ENCODE results near the gene CORIN.

CORIN gene

DNA sequence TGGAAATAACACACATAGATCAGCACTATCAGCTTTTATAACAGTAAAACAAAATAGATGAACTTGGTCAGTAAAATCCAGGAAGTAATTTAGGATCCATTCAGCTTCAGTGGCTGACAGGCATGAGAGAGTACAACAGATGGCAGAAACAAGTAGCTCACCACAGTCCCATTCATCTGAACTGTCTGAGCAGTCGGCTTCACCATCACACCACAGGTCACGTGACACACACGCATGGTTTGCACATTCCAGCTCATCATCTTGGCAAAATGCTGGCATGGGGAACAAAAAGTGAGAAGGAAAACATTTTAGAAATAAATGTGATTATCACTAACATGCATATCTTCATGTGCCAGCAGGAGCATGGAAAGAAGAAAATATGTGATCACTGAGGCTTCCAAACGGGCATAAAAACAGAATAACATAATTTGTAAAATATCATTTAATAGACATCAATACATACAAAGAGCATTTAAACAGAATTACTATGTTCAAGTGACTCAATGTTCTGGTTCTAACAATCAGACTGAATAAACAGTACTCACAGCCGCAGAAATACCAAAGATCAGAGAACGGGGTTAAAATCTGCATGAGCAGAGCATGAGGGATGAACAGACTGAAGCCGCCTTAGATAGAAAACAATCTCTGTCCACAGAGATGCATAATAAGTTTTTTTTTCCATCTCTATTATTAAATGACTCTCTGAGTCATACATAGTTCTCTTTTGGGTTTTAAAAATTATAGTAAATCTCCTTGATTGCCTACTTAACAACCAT, 194.7 kb downstream of the CORIN start:
- DNase-seq (ENCODE audit: low read depth in 2 of 2) = no peak

DNA sequence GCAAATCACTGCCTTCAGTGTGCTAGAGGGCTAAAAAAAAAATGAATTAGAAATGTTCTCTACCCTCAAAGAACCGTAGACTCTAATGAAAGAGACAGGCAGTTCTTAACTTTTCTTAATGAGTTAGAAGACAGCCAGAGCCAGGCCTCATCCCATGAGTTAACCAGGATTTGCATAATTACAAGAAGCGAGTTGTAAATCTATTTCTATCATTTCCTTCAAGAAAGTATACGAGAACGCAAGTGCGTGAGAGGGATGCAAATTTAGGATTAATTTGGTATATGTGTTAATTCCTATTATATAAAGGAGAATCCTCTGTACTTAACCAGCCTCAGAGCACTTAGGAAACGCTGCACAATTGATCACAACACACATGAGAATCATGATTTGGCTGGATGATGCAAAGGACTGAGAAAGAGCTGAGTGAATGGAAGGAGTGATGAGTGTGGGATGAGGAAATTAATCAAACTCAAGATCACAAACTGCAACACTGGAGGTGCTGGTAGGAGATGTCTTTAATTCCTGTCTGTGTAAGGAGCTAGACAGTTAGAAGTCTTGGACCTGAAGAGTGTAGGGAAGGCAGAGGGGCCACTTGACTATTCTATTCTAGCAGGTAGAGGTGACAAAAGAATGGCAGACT, 195.6 kb downstream of the CORIN start:
- DNase-seq (ENCODE audit: low read depth in 2 of 2) = no peak

DNA sequence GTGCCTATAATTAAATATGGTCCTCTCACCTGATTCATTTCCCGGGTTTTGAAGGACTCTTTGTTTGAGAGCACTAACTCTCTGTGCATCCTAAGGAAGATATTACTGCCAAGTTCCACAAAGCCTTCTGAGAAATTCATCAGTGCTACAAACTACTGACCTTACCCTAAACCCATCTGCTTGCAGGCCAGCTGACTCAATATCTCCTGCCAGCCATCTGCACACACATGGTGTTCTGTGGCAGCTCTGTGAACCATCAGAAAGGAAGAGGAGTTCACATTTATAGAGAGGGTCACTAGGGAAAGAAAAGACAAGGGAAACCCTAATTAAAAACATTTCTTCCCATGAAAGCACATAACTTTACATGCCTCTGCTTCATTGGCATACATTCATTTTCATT, 196.1 kb downstream of the CORIN start:
- DNase-seq (ENCODE audit: low read depth in 2 of 2) = no peak

DNA sequence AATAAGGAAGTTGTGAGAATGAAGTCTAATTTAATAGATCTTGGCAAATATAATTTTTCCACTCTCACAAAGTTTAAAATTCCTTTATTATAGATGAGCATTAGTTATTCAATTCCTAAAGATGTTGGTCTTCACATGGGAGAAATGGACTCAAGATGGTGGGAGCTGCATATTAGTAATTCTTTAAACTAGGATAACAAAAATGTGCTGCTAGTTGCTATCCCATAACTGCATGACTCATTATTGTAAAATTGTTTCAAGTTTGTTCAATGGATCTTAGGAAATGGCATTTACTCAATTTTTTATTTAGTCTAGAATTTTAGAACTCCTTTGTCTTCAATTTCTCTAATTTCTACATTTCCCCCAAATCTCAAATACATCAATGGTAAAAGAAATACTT, 197.0 kb downstream of the CORIN start:
- no peak for DNase-seq (ENCODE audit: low read depth in 2 of 2)

DNA sequence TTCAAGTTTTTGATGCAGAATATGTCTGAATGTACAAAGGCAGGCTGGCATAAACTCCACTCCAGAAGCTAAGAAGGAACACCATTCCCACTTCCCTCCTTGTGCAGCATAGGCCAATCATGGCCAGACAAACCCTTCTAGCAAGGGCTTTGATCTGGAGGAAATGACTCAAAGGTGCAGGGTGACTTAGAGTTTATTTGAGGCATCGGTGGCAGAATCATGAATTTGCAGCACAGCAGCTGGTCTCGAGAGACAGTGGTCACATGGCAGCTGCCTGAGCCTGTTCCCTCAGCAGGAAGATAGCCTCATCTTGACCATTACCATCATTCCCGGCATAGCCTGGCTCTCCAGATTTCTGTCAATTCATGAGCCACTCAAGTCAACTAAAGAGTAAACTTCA, 198.3 kb downstream of the CORIN start:
- no peak for DNase-seq (ENCODE audit: low read depth in 2 of 2)

DNA sequence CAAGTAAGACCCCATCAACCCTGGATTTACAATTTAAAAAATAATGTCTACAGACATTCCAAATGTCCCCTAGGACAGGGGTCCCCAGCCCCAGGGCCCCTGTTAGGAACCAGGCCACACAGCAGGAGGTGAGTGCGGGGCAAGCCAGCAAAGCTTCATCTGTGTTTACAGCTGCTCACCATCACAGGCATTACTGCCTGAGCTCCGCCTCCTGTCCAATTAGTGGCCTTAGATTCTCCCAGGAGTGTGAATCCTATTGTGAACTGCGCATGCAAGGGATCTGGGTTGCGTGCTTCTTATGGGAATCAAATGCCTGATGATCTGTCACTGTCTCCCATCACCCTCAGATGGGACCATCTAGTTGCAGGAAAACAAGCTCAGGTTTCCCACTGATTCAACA, 206.7 kb downstream of the CORIN start:
- DNase-seq (ENCODE audit: low read depth in 2 of 2) = no peak

DNA sequence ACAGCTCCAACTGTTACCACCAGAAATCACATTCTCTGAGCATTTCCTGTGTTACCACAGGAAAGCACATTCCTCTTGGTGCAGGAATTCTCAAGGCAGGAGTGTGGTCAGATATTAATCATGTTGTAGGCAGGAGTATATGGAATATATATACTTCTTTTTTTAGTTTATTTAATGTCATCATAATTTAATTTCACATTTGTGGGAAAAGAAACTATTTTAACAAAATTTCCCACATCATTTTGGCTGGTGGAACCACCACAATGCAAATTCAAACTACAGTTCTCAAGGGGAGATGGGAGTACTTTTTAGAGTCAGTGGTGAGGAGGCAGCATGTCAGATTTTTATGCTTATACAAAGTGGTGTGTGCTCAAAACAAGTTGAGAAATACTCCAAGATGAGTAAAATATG, 213.8 kb downstream of the CORIN start:
- no peak for DNase-seq (ENCODE audit: low read depth in 2 of 2)

DNA sequence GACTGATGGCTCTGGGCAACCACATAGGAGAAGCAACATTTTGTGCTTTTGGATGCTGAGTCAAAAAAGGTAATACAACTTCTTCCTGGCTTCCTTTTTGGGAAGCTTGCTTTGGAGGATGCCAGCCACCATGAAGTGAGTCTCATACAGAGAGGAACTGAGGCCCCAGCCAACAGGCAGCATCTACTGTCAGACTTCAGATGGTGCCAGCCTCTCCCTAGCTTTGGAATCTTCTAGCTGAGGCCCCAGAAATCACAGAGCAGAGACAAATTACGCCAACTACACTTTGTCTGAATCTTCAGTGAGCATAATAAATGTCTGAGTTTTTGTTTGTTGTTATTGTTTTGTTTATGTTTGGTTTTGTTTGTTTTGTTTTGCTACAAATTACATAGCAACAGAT, 216.7 kb downstream of the CORIN start:
- DNase-seq (ENCODE audit: low read depth in 2 of 2) = no peak

DNA sequence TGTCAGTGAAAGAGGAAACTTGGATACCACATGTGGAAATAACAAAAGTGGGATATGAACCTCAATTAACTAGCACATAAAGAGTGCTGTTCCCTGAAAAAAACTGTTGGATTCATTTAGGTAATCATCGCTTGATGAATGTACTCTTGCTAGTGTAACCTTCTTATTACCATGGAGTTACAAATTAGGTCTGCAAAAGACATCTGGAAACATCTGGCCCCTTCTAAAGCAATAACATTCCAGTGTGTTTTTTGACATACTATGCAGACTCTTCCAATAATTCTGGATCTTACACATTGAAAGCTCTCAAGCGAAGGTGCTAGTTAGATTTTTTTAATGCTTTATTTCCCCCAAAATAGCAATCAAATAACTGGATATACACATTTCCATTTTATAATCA, 218.2 kb downstream of the CORIN start:
- DNase-seq (ENCODE audit: low read depth in 2 of 2) = no peak

DNA sequence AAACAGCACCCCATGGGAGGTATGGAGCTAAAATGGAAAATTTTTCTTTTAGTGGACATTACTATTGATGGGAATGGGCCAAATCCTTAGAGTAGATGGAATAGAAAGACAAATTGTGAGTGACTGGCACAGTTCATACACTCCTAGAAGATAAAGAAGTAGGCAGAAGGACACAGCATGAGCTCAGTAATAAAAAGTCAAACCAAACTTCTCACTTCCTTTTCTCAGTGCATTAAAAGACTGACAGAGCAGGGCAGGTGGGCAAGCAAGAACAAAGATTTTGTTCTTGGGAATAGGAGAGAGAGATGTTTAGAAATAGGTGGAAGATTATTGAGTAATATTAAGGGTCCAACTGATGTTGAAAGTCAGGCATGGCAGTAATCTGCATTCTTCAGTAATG, 220.3 kb downstream of the CORIN start:
- no peak for DNase-seq (ENCODE audit: low read depth in 2 of 2)

DNA sequence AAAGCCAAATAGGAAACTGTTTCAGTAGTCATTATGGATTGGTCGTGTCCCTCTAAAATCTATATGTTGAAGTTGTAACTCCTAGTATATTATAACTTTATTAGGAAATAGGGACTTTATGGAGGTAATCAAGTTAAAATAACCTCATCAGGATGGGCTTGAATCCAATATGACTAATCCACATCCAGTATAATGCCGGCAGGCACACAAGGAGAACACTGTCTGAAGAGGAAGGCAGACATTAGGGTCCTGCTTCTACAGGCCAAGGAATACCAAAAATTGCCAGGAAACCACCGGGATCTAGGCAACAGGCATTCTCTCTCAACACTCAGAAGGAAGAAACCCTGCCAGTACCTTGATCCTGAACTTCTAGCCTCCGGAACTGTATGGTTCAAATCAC, 222.5 kb downstream of the CORIN start:
- no peak for DNase-seq (ENCODE audit: low read depth in 2 of 2)

DNA sequence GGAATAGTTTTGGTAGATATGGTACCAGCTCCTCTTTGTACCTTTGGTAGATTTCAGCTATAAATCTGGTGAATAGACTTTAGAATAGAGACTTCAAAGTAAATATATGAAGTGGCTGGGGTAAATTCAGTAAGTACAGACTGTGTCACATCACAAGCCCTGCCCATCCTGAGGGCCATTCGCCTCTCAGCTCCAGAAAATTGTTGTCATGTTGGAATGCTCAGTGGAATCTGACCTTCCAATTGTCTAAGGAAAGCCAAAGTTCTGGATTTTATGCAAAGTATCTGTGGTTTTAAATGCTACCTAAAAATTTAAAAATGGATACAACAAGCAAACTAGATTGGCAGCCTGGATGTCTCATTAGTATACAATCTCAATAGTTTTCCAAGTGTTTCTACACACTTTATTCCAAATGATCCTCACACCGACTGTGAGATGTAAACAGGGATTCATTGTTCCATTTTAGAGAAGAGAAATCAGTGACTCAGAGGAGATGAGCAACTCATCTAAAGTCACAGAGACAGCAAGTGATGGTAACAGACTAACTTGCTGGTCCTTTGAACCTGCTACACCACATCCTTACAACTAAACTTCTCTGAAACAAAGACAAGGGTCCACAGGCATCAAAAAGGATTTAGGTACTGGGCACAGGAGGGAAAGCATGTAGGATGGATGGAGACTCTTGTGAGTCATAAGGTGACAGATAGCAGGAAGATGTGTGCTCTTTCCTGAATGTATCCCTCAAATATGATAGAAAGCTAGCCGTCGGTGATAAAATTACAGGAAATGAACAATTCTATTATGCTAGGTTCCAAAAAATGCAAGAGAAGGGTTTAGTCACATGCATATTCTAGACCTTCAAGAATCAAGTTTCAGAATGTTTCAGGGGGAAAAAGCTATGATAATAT, 225.5 kb downstream of the CORIN start:
- DNase-seq (ENCODE audit: low read depth in 2 of 2) = no peak

DNA sequence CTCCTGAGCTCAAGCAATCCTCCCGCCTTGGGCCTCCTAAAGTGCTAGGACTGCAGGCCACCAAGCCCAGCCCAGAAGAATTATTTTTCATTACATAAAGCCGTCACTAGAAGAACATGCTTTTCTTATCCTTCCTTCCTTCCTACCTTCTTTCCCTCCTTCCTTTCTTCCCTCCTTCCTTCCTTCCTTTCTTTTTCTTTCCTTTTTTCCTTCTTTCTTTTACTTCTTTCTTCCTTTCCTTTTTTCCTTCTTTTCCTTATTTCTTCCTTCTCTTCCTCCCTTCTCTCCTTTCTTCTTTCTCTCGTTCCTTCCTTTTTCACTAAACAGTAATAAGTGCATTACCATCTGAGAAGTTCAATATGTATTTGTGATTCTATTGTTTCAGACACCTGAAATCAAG, 231.4 kb downstream of the CORIN start:
- no peak for DNase-seq (ENCODE audit: low read depth in 2 of 2)

DNA sequence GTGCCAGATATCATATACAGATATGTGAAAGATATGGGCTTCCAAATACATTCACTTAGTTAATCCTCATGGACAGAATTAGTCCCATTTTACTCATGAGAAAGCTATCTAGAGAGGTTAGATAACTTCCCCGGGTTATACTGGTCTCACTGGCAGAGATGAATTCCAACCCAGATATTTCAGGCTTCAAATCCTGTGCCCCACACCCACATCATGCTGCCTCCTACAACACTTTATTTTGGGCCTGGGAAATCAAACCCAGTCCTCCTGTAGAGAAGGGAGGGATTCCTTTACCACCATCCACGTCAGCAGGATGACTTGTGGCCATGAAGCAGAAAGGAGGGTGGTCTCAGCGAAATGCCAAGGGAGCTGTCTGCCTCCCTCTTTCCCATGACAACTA, 239.0 kb downstream of the CORIN start:
- DNase-seq (ENCODE audit: low read depth in 2 of 2) = no peak

DNA sequence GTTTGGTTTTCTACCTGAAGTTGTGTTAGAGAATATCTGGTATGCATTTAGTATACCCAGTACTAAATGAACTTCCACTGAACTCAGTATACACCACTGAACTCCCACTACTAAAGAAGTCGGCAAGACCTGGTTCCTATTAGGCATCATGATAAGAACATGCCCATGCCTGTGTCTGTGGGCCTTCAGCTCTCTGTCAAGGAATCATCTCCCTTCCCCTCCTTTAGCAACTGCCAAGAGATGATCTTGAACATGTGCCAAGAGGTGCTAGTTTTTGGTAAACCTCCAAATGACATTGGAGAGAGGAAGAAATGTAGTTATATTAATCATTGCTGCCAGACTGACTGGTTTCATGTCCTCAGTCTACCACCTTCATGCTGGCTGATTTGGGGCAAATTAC, 239.5 kb downstream of the CORIN start:
- DNase-seq (ENCODE audit: low read depth in 2 of 2) = no peak

DNA sequence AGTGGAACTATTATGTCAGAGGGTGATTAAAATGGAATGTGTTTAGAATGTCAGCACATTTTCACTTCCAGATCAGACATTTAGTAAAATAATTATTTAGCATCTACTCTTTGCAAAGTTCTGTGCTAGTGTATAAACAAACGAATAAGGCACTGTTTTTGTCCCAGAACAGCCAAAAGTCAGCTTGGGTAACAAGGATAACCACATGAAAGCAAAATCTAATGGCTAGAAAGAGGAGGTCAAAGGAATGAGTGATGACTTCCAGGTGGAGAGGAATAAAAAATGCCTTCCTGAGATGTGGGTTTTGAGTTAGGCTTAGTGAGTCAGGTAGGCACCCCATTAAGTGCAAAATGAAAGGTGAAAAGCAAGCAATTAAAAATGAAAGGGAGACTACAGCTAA, 240.2 kb downstream of the CORIN start:
- no peak for DNase-seq (ENCODE audit: low read depth in 2 of 2)

DNA sequence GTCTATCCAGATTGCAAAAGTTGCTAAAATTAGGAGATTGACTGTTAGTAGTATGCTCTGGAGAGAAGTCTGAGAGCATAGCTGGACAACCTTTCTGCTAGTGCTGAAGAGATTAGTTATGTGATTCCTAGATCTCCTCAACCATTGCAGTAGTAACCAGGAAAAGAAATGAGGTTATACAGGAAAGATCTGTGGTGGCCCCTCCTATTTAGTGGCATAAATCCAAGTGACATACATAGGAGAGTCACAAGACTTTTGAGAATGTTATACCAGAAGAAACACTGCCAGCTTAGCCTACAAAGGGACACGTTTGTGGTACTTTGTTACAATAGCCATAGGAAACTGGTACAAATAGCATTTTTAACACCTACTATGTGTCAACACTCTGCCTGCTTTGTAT, 247.5 kb downstream of the CORIN start:
- DNase-seq (ENCODE audit: low read depth in 2 of 2) = no peak

DNA sequence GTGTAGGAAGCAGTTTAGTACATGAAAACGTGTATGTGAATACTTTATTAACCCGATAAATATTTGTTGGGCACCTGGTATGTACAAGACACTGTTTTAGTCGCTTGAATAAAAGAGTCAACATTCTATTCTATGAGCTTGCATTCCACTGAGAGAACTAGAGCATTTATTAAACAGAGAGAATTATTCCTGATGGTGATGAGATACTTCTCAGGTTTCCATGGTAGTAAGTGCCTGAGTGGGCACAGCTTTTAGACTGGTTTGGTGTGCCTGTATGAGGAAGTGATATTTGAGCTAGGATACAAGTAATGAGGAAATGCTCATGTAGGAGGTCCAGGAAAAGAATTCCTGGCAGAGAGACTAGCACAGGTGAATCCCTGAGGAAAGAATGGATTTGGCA, 258.6 kb downstream of the CORIN start:
- no peak for DNase-seq (ENCODE audit: low read depth in 2 of 2)

DNA sequence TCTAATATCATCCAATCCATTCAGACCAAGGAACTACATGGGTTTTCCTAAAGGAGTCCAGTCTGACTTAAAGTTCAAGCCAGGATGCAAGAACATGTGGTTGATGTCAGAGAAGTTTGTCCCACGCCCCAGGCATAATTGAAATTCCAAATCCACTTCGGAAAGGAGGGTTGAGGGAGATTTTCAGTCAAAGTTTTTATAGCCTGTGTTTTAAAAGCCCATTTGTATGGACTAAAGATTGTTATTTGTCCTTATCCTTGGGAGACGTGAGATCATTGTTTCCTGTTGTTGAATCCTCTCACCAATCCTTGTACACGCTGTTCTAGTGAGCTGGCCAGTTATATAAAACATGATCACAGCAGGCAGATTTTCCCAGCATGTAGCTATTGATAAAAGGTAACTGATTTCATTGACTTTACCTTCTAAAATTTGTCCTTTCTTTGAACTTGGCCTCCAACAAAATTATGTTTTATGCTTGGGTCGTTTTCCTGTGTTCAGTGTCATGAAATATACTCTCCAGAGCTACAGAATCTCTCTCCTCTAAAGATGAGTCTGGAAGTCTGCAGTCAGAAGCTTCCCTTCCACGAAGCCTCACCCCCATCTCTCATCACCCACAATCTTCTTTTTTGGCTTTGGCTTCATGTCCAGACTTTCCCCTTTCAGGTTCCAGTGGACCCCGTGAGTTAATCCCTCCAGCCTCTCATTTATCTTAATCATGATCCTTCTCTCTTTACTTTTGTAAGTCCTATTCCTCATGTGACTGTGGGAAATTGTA, 259.9 kb downstream of the CORIN start:
- no peak for DNase-seq (ENCODE audit: low read depth in 2 of 2)

DNA sequence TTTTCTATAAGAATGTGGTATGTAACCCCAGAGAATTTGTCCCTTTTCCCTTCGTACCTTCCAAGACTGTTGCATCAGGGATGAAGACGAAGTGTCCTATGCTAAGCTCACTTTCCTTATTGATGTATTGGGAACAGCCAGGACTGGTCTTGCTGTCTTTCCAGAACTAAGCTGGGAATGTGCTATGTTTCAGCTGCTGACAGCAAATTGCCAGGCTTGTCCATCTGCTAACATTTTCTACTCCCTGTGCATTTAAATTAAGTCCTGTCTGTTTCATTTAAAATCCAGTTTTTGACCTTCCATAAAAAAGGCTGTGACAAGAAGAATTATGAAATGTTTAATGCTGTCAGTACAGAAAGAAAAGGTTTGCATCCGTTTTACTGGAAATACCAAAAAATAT, 264.9 kb downstream of the CORIN start:
- DNase-seq (ENCODE audit: low read depth in 2 of 2) = no peak

DNA sequence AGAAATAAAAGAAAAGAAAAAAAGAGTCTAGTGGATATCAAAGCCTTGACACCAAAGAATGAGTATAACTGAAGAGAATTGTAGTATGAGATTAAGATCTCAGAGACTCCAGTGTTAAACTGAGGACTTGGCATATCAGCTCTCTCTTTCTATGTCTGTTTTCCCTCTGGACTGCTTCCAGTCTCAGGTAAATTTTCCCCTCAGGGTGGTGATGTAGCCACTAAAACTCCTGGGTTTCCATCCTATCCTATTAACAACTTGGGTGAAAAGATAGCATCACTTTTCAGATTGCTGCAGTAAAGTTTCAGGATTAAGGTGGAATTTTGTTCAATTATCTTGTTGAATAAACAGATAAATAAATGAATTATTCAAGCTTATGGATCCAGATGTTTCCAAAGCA, 267.1 kb downstream of the CORIN start:
- no peak for DNase-seq (ENCODE audit: low read depth in 2 of 2)

DNA sequence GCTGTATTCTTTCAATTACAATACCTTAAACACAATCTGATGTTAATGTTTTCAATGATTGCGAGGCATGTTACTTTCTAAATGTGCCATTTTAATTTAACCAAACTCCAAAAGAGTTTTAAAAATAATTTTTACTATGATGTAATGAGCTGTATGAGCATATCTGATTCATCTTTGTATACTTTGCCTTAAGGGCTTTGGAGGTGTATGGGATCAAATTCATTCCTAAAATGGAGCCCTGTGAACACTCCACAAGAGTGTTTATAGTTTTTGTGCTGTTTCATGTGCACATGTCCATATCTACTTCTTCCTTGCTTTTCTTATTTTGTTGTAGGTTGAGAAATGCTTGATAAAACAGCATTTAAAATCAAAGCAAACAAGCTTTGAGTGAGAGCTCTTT, 270.4 kb downstream of the CORIN start:
- DNase-seq (ENCODE audit: low read depth in 2 of 2) = no peak
